ENCODE data around the gene HFM1.

HFM1 gene

DNA sequence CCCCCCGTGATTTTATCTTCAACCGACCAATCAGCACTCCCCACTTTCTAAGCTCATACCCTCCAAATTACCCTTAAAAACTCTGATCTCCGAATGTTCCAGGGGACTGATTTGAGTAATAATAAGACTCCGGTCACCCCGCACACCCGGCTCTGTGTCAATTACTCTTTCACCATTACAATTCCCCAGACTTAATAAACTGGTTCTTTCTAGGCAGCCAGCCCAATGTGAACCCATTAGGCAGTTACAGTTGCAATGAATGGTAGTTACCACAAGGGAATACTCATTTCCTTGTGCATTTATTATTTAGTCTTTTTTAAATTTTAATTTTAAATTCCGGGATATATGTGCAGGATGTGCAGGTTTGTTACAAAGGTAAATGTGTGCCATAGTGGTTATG lies 177.9 kb downstream of the HFM1 start:
- no peak for DNase-seq

DNA sequence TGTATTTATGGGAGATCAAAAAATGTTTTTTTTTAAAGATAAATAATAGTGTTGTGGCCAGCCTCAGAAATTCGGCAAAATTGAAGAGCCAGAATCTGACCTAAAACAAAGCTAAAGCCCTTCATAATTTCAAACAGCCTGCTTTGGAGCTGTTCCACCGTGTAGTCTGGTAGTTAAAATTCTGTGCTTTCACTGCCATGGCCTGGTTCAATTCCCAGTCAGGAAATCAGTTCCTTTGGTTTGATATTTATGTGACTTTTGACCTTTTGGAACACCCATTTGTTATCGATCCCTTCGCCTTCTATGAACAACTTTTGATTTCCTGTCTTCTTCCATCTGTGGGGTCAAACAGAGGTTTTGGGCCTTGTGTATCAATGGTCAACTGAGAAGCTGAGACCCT lies 179.8 kb downstream of the HFM1 start:
- no peak for DNase-seq

DNA sequence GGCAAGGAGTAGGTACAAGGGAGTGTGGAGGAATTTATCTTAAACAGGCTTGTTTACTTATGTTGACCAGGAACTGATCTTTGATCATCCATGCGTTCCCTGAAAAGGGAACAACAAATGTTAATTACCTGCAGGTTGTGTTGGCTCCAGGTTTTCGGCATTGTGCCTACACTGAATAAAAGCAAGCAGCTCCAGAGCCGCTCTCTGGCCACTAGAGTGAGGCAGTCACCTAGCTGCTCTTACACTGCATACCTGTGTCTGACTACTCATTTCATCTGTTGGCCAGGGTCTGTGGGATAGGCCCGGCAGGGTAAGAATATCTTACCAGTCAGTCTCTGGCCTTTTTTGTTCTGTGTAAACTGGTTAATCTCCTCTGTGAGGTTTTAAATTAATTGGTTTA lies 183.6 kb downstream of the HFM1 start:
- no peak for DNase-seq

DNA sequence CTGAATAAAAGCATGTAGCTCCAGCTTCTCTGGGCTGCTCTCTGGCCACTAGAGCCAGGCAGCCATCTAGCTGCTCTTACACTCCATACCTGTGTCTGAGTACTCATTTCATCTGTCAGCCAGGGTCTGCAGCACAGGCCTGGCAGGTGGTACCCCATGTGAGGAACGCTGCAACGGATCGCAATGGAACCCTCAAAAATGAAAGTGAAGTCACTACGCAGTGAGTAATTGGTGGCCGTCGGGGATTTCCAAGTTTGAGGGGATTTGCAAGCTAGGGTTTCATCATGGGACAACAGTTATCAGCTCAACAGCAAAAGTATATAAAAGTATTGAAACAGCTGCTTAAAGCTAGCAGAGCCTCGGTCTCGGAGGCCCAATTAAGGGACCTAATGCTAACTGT lies 186.7 kb downstream of the HFM1 start:
- DNase-seq = no peak
